ENCODE data around the gene FAM217A.

DNA sequence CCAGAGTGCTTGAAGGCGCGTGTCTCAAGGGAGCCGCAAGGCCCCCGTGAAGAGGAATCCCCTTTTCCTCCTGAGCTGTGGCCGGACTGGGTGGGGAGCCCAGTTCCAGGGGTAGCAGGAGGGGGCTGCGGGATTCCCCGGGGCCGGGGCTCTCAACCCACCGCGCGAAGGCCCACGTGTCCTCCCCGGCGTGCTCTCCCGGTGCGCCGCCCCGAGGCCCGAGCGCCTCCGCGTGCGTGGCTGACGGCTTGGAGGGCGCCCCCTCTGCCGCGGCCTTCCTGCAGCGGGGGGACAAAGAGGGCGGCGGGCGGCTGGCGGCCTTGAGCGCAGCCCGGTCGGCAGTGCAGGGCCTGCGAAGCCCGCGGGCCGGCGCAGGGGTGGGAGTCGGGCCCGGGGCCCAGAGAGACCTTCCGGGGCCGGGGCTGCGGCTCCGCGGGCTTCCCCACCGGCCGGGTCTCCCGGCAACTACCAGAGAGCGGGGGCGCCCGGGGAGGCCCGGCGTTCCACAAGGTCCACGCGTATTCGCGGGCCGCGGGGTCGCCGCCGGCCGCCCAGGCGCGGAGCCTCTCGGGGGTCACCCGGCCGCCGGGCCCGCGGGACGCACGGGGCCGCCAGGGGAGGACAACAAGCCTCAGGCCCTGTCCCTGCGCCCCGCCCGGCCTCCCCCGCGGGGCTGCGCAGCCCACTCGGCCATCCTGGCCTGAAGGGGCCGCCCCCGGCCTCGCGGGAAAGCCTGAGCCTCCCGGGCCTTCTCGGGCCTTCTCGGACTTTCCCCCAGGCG lies at the start of gene FAM217A:
- no peak for TF ChIP-seq POLR2A (IDR thresholded peaks at IDR 0.05)
- TF ChIP-seq, protein P1, sequence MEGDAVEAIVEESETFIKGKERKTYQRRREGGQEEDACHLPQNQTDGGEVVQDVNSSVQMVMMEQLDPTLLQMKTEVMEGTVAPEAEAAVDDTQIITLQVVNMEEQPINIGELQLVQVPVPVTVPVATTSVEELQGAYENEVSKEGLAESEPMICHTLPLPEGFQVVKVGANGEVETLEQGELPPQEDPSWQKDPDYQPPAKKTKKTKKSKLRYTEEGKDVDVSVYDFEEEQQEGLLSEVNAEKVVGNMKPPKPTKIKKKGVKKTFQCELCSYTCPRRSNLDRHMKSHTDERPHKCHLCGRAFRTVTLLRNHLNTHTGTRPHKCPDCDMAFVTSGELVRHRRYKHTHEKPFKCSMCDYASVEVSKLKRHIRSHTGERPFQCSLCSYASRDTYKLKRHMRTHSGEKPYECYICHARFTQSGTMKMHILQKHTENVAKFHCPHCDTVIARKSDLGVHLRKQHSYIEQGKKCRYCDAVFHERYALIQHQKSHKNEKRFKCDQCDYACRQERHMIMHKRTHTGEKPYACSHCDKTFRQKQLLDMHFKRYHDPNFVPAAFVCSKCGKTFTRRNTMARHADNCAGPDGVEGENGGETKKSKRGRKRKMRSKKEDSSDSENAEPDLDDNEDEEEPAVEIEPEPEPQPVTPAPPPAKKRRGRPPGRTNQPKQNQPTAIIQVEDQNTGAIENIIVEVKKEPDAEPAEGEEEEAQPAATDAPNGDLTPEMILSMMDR (IDR thresholded peaks at IDR 0.05): no peak

All from adrenal gland (tissue), 5 donors.